ENCODE measurements around the gene HCN3. TPM values are rescaled to one million over a fixed set of nuclear protein-coding genes. Genes with fewer than 3 reads are reported as not detected.

The HCN3 gene
- total and polyA plus RNA-seq, 2 of the 8 experiments (the other 6 are each of a cell fraction or from before 2014, with no cell fraction given), result 6.4 to 7.3 TPM

DNA sequence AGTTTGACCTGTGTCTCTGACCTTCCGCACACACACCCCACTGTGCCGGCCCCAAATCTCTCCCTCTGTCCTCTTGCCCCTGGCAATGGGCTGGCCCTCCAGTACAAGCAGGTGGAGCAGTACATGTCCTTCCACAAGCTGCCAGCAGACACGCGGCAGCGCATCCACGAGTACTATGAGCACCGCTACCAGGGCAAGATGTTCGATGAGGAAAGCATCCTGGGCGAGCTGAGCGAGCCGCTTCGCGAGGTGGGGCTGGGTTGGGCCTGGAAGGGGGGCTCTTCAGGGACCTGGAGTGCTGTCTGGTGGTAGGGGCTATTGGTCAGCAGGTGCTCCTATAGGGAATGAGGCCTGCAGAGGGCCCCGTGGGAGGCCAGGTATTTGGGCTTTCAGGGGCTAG is 7.8 kb downstream of the HCN3 start (continued):
- TF ChIP-seq, protein P1, sequence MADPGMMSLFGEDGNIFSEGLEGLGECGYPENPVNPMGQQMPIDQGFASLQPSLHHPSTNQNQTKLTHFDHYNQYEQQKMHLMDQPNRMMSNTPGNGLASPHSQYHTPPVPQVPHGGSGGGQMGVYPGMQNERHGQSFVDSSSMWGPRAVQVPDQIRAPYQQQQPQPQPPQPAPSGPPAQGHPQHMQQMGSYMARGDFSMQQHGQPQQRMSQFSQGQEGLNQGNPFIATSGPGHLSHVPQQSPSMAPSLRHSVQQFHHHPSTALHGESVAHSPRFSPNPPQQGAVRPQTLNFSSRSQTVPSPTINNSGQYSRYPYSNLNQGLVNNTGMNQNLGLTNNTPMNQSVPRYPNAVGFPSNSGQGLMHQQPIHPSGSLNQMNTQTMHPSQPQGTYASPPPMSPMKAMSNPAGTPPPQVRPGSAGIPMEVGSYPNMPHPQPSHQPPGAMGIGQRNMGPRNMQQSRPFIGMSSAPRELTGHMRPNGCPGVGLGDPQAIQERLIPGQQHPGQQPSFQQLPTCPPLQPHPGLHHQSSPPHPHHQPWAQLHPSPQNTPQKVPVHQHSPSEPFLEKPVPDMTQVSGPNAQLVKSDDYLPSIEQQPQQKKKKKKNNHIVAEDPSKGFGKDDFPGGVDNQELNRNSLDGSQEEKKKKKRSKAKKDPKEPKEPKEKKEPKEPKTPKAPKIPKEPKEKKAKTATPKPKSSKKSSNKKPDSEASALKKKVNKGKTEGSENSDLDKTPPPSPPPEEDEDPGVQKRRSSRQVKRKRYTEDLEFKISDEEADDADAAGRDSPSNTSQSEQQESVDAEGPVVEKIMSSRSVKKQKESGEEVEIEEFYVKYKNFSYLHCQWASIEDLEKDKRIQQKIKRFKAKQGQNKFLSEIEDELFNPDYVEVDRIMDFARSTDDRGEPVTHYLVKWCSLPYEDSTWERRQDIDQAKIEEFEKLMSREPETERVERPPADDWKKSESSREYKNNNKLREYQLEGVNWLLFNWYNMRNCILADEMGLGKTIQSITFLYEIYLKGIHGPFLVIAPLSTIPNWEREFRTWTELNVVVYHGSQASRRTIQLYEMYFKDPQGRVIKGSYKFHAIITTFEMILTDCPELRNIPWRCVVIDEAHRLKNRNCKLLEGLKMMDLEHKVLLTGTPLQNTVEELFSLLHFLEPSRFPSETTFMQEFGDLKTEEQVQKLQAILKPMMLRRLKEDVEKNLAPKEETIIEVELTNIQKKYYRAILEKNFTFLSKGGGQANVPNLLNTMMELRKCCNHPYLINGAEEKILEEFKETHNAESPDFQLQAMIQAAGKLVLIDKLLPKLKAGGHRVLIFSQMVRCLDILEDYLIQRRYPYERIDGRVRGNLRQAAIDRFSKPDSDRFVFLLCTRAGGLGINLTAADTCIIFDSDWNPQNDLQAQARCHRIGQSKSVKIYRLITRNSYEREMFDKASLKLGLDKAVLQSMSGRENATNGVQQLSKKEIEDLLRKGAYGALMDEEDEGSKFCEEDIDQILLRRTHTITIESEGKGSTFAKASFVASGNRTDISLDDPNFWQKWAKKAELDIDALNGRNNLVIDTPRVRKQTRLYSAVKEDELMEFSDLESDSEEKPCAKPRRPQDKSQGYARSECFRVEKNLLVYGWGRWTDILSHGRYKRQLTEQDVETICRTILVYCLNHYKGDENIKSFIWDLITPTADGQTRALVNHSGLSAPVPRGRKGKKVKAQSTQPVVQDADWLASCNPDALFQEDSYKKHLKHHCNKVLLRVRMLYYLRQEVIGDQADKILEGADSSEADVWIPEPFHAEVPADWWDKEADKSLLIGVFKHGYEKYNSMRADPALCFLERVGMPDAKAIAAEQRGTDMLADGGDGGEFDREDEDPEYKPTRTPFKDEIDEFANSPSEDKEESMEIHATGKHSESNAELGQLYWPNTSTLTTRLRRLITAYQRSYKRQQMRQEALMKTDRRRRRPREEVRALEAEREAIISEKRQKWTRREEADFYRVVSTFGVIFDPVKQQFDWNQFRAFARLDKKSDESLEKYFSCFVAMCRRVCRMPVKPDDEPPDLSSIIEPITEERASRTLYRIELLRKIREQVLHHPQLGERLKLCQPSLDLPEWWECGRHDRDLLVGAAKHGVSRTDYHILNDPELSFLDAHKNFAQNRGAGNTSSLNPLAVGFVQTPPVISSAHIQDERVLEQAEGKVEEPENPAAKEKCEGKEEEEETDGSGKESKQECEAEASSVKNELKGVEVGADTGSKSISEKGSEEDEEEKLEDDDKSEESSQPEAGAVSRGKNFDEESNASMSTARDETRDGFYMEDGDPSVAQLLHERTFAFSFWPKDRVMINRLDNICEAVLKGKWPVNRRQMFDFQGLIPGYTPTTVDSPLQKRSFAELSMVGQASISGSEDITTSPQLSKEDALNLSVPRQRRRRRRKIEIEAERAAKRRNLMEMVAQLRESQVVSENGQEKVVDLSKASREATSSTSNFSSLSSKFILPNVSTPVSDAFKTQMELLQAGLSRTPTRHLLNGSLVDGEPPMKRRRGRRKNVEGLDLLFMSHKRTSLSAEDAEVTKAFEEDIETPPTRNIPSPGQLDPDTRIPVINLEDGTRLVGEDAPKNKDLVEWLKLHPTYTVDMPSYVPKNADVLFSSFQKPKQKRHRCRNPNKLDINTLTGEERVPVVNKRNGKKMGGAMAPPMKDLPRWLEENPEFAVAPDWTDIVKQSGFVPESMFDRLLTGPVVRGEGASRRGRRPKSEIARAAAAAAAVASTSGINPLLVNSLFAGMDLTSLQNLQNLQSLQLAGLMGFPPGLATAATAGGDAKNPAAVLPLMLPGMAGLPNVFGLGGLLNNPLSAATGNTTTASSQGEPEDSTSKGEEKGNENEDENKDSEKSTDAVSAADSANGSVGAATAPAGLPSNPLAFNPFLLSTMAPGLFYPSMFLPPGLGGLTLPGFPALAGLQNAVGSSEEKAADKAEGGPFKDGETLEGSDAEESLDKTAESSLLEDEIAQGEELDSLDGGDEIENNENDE (IDR thresholded peaks at IDR 0.05; ENCODE audit: insufficient replicate concordance, low read length), result no peak
- TF ChIP-seq TAF1 (IDR thresholded peaks at IDR 0.05; ENCODE audit: low read depth, low read length), result no peak
- no peak for TF ChIP-seq BACH1 (IDR thresholded peaks at IDR 0.05; ENCODE audit: low read length)
- TF ChIP-seq JUN (IDR thresholded peaks at IDR 0.05; ENCODE audit: low read depth, low read length), result no peak
- TF ChIP-seq, protein P2, sequence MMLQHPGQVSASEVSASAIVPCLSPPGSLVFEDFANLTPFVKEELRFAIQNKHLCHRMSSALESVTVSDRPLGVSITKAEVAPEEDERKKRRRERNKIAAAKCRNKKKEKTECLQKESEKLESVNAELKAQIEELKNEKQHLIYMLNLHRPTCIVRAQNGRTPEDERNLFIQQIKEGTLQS (IDR thresholded peaks at IDR 0.05; ENCODE audit: insufficient read depth, low read depth, low read length), result no peak
- no peak for TF ChIP-seq TCF12 (IDR thresholded peaks at IDR 0.05; ENCODE audit: low read depth, low read length)
- TF ChIP-seq SIN3A (conservative IDR thresholded peaks at IDR 0.05 in 1 of 2, IDR thresholded peaks at IDR 0.05 in 1 of 2; ENCODE audit: low read depth in 1 of 2, low read length in 2 of 2), result no peak
- TF ChIP-seq CEBPB (IDR thresholded peaks at IDR 0.05; ENCODE audit: low read depth, low read length), result no peak

All from H1 (cell line).